ENCODE data around the gene C9orf153. TPM values are rescaled to one million over a fixed set of nuclear protein-coding genes. Genes with fewer than 3 reads are reported as not detected.

The C9orf153 gene
- total RNA-seq, 4 donors from 2014 or later: 0.17 to 0.87 TPM; not detected in 2

- ATAC-seq (no peak), DNase-seq (no peak)
- Histone ChIP-seq H3K4me3 (no peak overlapping the region), H3K36me3 (no peaks in the 10 kb centered on the region), H3K9me3 (no peaks in the 10 kb centered on the region), H3K4me1 (peaks cover 3 to 8% of the 10 kb centered on the region in 2 donors), H3K27ac (no peak overlapping the region), H3K27me3 (no peaks in the 10 kb centered on the region)
- in situ Hi-C loops (cut with MboI; ENCODE audit: low sequenced_read_pairs in 4 of 4) (no loop called here), intact Hi-C loops (cut with DNase I; ENCODE audit: low total_unique reads) (no loop called here)
- TF ChIP-seq POLR2A (IDR thresholded peaks at IDR 0.05) (no peak), CTCF (IDR thresholded peaks at IDR 0.05 in 4 of 5, conservative IDR thresholded peaks at IDR 0.05 in 1 of 5) (no peak)
Observed at GRCh38 chr9:86219606-86220005, 39.9 kb downstream of the C9orf153 start.

GRCh38 chr9:86217076-86217755, 42.2 kb downstream of the C9orf153 start:
- intact Hi-C loops (cut with DNase I; ENCODE audit: low total_unique reads) (no loop called here), in situ Hi-C loops (cut with MboI; ENCODE audit: low sequenced_read_pairs in 4 of 4) (no loop called here)
- no peaks in the 10 kb centered on the region for H3K9me3 ChIP-seq
- no peaks in the 10 kb centered on the region for H3K27me3 ChIP-seq
- ATAC-seq (no peak), DNase-seq (no peak)
- TF ChIP-seq CTCF (IDR thresholded peaks at IDR 0.05 in 4 of 5, conservative IDR thresholded peaks at IDR 0.05 in 1 of 5): no peak
- no peak for TF ChIP-seq POLR2A (IDR thresholded peaks at IDR 0.05)
- no peaks in the 10 kb centered on the region for H3K4me1 ChIP-seq
- H3K36me3 ChIP-seq: no peaks in the 10 kb centered on the region
- H3K4me3 ChIP-seq: no peak overlapping the region
- no peak overlapping the region for H3K27ac ChIP-seq

GRCh38 chr9:86207193-86207592, 52.3 kb downstream of the C9orf153 start:
- ATAC-seq (no peak), DNase-seq (no peak)
- H3K27ac ChIP-seq: no peak overlapping the region
- no peaks in the 10 kb centered on the region for H3K36me3 ChIP-seq
- TF ChIP-seq POLR2A (IDR thresholded peaks at IDR 0.05): no peak
- TF ChIP-seq CTCF (IDR thresholded peaks at IDR 0.05 in 4 of 5, conservative IDR thresholded peaks at IDR 0.05 in 1 of 5): no peak
- no peaks in the 10 kb centered on the region for H3K4me1 ChIP-seq
- in situ Hi-C loops (cut with MboI; ENCODE audit: low sequenced_read_pairs in 4 of 4): no loop called here
- no peaks in the 10 kb centered on the region for H3K27me3 ChIP-seq
- intact Hi-C loops (cut with DNase I; ENCODE audit: low total_unique reads): no loop called here
- H3K9me3 ChIP-seq: no peaks in the 10 kb centered on the region
- H3K4me3 ChIP-seq: no peak overlapping the region

- H3K4me3 ChIP-seq: no peak overlapping the region
- H3K27me3 ChIP-seq: no peaks in the 10 kb centered on the region
- H3K4me1 ChIP-seq: peaks cover 5 to 14% of the 10 kb centered on the region in 2 donors
- TF ChIP-seq CTCF (IDR thresholded peaks at IDR 0.05 in 4 of 5, conservative IDR thresholded peaks at IDR 0.05 in 1 of 5) (peak; percentile 50 to 76 (median 63)), POLR2A (IDR thresholded peaks at IDR 0.05) (no peak)
- intact Hi-C loops (cut with DNase I; ENCODE audit: low total_unique reads): no loop called here
- no peaks in the 10 kb centered on the region for H3K9me3 ChIP-seq
- no peaks in the 10 kb centered on the region for H3K36me3 ChIP-seq
- in situ Hi-C loops (cut with MboI; ENCODE audit: low sequenced_read_pairs in 4 of 4): no loop called here
- ATAC-seq: peak; percentile 58 to 85
- no peak for DNase-seq
- H3K27ac ChIP-seq: no peak overlapping the region
Observed at GRCh38 chr9:86202338-86202882, 57.0 kb downstream of the C9orf153 start.

All from gastrocnemius medialis (tissue), 4 donors.